Measurements from ENCODE around the gene CATSPER4. TPM values are rescaled to one million over a fixed set of nuclear protein-coding genes. Genes with fewer than 3 reads are reported as not detected.
"Not testable (repeated sequence)": the region's sequence is repeated elsewhere in the genome, so short reads cannot be mapped to it uniquely, and the experiment has no call there.

Gene CATSPER4
- polyA plus RNA-seq, 1 donor: not detected

GRCh38 chr1:26195805-26196204 is 5.4 kb downstream of the CATSPER4 start:
- DNase-seq (ENCODE audit: low read depth): no peak

GRCh38 chr1:26197301-26197700 is 6.9 kb downstream of the CATSPER4 start:
- DNase-seq (ENCODE audit: low read depth): no peak

GRCh38 chr1:26197813-26198212 is 7.4 kb downstream of the CATSPER4 start:
- DNase-seq (ENCODE audit: low read depth): no peak

- DNase-seq (ENCODE audit: low read depth): no peak
These were observed 10.0 kb downstream of the CATSPER4 start for GRCh38 chr1:26200413-26200812.

GRCh38 chr1:26203642-26204318 is 13.4 kb downstream of the CATSPER4 start:
- no peak for DNase-seq (ENCODE audit: low read depth)

GRCh38 chr1:26210147-26210870 is 19.9 kb downstream of the CATSPER4 start:
- no peak for DNase-seq (ENCODE audit: low read depth)

GRCh38 chr1:26212726-26213125 is 22.3 kb downstream of the CATSPER4 start:
- DNase-seq (ENCODE audit: low read depth): no peak

- DNase-seq (ENCODE audit: low read depth): no peak
These were observed 23.0 kb downstream of the CATSPER4 start for GRCh38 chr1:26213335-26213905.

- no peak for DNase-seq (ENCODE audit: low read depth)
These were observed 24.8 kb downstream of the CATSPER4 start for GRCh38 chr1:26215246-26215645.

- DNase-seq (ENCODE audit: low read depth): no peak
These were observed 28.6 kb downstream of the CATSPER4 start for GRCh38 chr1:26218906-26219494.

GRCh38 chr1:26220199-26220912 is 30.0 kb downstream of the CATSPER4 start:
- no peak for DNase-seq (ENCODE audit: low read depth)

- DNase-seq (ENCODE audit: low read depth): no peak
These were observed 30.7 kb downstream of the CATSPER4 start for GRCh38 chr1:26221094-26221493.

GRCh38 chr1:26224606-26225005 is 34.2 kb downstream of the CATSPER4 start:
- DNase-seq (ENCODE audit: low read depth): no peak

GRCh38 chr1:26225033-26225831 is 34.8 kb downstream of the CATSPER4 start:
- no peak for DNase-seq (ENCODE audit: low read depth)

GRCh38 chr1:26230682-26231081 is 40.3 kb downstream of the CATSPER4 start:
- not testable (repeated sequence) for DNase-seq (ENCODE audit: low read depth)

GRCh38 chr1:26233903-26234643 is 43.7 kb downstream of the CATSPER4 start, which contains the start of gene CEP85:
TSS of gene CEP85 (plus strand) at chr1:26234200. CDS start at chr1:26239784, 5,584 bp downstream.
- DNase-seq (ENCODE audit: low read depth): peak; percentile 83

- DNase-seq (ENCODE audit: low read depth): no peak
These were observed 44.4 kb downstream of the CATSPER4 start for GRCh38 chr1:26234644-26235370.

- no peak for DNase-seq (ENCODE audit: low read depth)
These were observed 47.0 kb downstream of the CATSPER4 start for GRCh38 chr1:26237230-26237966.

GRCh38 chr1:26239936-26240335 is 49.5 kb downstream of the CATSPER4 start:
- no peak for DNase-seq (ENCODE audit: low read depth)
